Esophagus squamous epithelium (tissue), 4 donors: ENCODE data around the gene ZC3H13.

Source experiments
- POLR2A ChIP-seq, 4 donors: fragments of 450-650 bp; IDR thresholded peaks; one replicate each; pipeline ENCODE4 v1.6.1; 2017; ENCODE audit warnings: antibody characterized with exemption in 4 of 4, mild to moderate bottlenecking in 4 of 4, moderate library complexity in 3 of 4
- TF ChIP-seq, protein P1 (sequence below), 6 experiments: fragments of 450-650 bp in 4 of 6; fragments of 200-600 bp in 2 of 6; sonication (generic) in 2 of 6; IDR thresholded peaks; one replicate each; pipeline ENCODE4 v1.5.1; 2016 to 2019; ENCODE audit warnings: antibody characterized with exemption in 6 of 6, mild to moderate bottlenecking in 4 of 6, moderate library complexity in 4 of 6

DNA sequence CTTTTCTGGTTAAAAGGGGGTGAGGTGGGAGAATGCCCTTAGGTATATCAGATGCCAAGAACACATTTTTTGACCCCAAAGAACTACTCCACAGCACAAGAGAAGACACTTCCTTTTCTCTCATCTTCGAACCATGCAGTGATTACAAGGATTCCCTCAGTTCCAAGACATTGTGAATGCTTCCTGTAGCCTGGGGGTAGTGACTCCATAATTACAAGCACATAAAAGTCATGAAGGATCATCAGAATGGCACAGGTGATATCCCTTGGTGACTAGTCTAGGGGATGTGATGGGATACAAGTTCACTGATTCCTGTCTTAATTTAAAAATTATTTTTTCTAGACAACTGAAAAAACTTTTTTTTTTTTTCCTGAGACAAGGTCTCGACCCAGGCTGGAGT is 78.0 kb downstream of the ZC3H13 start:
- TF ChIP-seq, protein P1, sequence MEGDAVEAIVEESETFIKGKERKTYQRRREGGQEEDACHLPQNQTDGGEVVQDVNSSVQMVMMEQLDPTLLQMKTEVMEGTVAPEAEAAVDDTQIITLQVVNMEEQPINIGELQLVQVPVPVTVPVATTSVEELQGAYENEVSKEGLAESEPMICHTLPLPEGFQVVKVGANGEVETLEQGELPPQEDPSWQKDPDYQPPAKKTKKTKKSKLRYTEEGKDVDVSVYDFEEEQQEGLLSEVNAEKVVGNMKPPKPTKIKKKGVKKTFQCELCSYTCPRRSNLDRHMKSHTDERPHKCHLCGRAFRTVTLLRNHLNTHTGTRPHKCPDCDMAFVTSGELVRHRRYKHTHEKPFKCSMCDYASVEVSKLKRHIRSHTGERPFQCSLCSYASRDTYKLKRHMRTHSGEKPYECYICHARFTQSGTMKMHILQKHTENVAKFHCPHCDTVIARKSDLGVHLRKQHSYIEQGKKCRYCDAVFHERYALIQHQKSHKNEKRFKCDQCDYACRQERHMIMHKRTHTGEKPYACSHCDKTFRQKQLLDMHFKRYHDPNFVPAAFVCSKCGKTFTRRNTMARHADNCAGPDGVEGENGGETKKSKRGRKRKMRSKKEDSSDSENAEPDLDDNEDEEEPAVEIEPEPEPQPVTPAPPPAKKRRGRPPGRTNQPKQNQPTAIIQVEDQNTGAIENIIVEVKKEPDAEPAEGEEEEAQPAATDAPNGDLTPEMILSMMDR (IDR thresholded peaks at IDR 0.05) = no peak
- TF ChIP-seq POLR2A (IDR thresholded peaks at IDR 0.05) = no peak
